Measurements from ENCODE around the gene PRR16. TPM values are rescaled to one million over a fixed set of nuclear protein-coding genes. Genes with fewer than 3 reads are reported as not detected.

PRR16 gene
- total and polyA plus RNA-seq, 5 donors, result 6.9 to 13.3 (median 7.5) TPM

GRCh38 chr5:120517607-120518252 is 53.6 kb downstream of the PRR16 start:
- intact Hi-C loops (cut with DNase I), result no loop called here
- no peaks in the 10 kb centered on the region for H3K9me3 ChIP-seq (ENCODE audit: control insufficient read depth, low read length)
- 59% methylated on average over 5 of the region's 5 CpGs for whole genome bisulfite sequencing
- ATAC-seq (no peak), DNase-seq (no peak)
- H3K27me3 ChIP-seq (ENCODE audit: control insufficient read depth, insufficient read depth), result no peaks in the 10 kb centered on the region
- no peaks in the 10 kb centered on the region for H3K4me1 ChIP-seq (ENCODE audit: control insufficient read depth, insufficient read depth, low read length)
- no peak overlapping the region for H3K4me3 ChIP-seq (ENCODE audit: low read length)
- H3K27ac ChIP-seq (ENCODE audit: low read length), result no peak overlapping the region

GRCh38 chr5:120518581-120518980 is 54.5 kb downstream of the PRR16 start:
- DNase-seq (no peak), ATAC-seq (no peak)
- no peak overlapping the region for H3K27ac ChIP-seq (ENCODE audit: low read length)
- intact Hi-C loops (cut with DNase I), result no loop called here
- WGBS, result 45% methylated on average over 1 of the region's 1 CpG
- H3K9me3 ChIP-seq (ENCODE audit: control insufficient read depth, low read length), result no peaks in the 10 kb centered on the region
- H3K4me1 ChIP-seq (ENCODE audit: control insufficient read depth, insufficient read depth, low read length), result no peaks in the 10 kb centered on the region
- no peak overlapping the region for H3K4me3 ChIP-seq (ENCODE audit: low read length)
- H3K27me3 ChIP-seq (ENCODE audit: control insufficient read depth, insufficient read depth), result no peaks in the 10 kb centered on the region

- Histone ChIP-seq H3K4me1 (ENCODE audit: control insufficient read depth, insufficient read depth, low read length) (no peaks in the 10 kb centered on the region), H3K4me3 (ENCODE audit: low read length) (no peak overlapping the region), H3K27me3 (ENCODE audit: control insufficient read depth, insufficient read depth) (no peaks in the 10 kb centered on the region), H3K27ac (ENCODE audit: low read length) (no peak overlapping the region), H3K9me3 (ENCODE audit: control insufficient read depth, low read length) (no peaks in the 10 kb centered on the region)
- ATAC-seq (no peak), DNase-seq (no peak)
- intact Hi-C loops (cut with DNase I), result no loop called here
- 69% methylated on average over 3 of the region's 3 CpGs for WGBS
These were observed 63.2 kb downstream of the PRR16 start for GRCh38 chr5:120527251-120527650.

- no peaks in the 10 kb centered on the region for H3K9me3 ChIP-seq (ENCODE audit: control insufficient read depth, low read length)
- no peaks in the 10 kb centered on the region for H3K27me3 ChIP-seq (ENCODE audit: control insufficient read depth, insufficient read depth)
- H3K4me1 ChIP-seq (ENCODE audit: control insufficient read depth, insufficient read depth, low read length), result no peaks in the 10 kb centered on the region
- intact Hi-C loops (cut with DNase I), result no loop called here
- ATAC-seq, result no peak
- no peak for DNase-seq
- H3K27ac ChIP-seq (ENCODE audit: low read length), result no peak overlapping the region
- no peak overlapping the region for H3K4me3 ChIP-seq (ENCODE audit: low read length)
- WGBS, result 67% methylated on average over 2 of the region's 2 CpGs
These were observed 64.5 kb downstream of the PRR16 start for GRCh38 chr5:120528609-120529008.

GRCh38 chr5:120529386-120529785 is 65.3 kb downstream of the PRR16 start:
- no peaks in the 10 kb centered on the region for H3K9me3 ChIP-seq (ENCODE audit: control insufficient read depth, low read length)

GRCh38 chr5:120531215-120531614 is 67.1 kb downstream of the PRR16 start:
- Histone ChIP-seq H3K4me1 (ENCODE audit: control insufficient read depth, insufficient read depth, low read length) (no peaks in the 10 kb centered on the region), H3K9me3 (ENCODE audit: control insufficient read depth, low read length) (no peaks in the 10 kb centered on the region), H3K4me3 (ENCODE audit: low read length) (no peak overlapping the region), H3K27me3 (ENCODE audit: control insufficient read depth, insufficient read depth) (no peaks in the 10 kb centered on the region), H3K27ac (ENCODE audit: low read length) (no peak overlapping the region)
- DNase-seq (no peak), ATAC-seq (no peak)
- intact Hi-C loops (cut with DNase I), result no loop called here
- 27% methylated on average over 3 of the region's 3 CpGs for WGBS

More at GRCh38 chr5:120529386-120529785, 65.3 kb downstream of the PRR16 start:
- DNase-seq, result no peak
- WGBS, result 76% methylated on average over 2 of the region's 2 CpGs
- Histone ChIP-seq H3K4me1 (ENCODE audit: control insufficient read depth, insufficient read depth, low read length) (no peaks in the 10 kb centered on the region), H3K27me3 (ENCODE audit: control insufficient read depth, insufficient read depth) (no peaks in the 10 kb centered on the region), H3K4me3 (ENCODE audit: low read length) (no peak overlapping the region), H3K27ac (ENCODE audit: low read length) (no peak overlapping the region)
- ATAC-seq, result no peak
- intact Hi-C loops (cut with DNase I), result no loop called here

- Histone ChIP-seq H3K27ac (ENCODE audit: low read length) (no peak overlapping the region), H3K4me3 (ENCODE audit: low read length) (no peak overlapping the region), H3K27me3 (ENCODE audit: control insufficient read depth, insufficient read depth) (no peaks in the 10 kb centered on the region), H3K9me3 (ENCODE audit: control insufficient read depth, low read length) (no peaks in the 10 kb centered on the region), H3K4me1 (ENCODE audit: control insufficient read depth, insufficient read depth, low read length) (no peaks in the 10 kb centered on the region)
- ATAC-seq (no peak), DNase-seq (no peak)
- intact Hi-C loops (cut with DNase I), result no loop called here
- WGBS, result 61% methylated on average over 5 of the region's 5 CpGs
These were observed 68.7 kb downstream of the PRR16 start for GRCh38 chr5:120532835-120533234.

GRCh38 chr5:120533581-120533980 is 69.5 kb downstream of the PRR16 start:
- Histone ChIP-seq H3K4me1 (ENCODE audit: control insufficient read depth, insufficient read depth, low read length) (no peaks in the 10 kb centered on the region), H3K27ac (ENCODE audit: low read length) (no peak overlapping the region), H3K9me3 (ENCODE audit: control insufficient read depth, low read length) (no peaks in the 10 kb centered on the region), H3K27me3 (ENCODE audit: control insufficient read depth, insufficient read depth) (no peaks in the 10 kb centered on the region), H3K4me3 (ENCODE audit: low read length) (no peak overlapping the region)
- intact Hi-C loops (cut with DNase I), result no loop called here
- DNase-seq (no peak), ATAC-seq (no peak)
- 67% methylated on average over 3 of the region's 3 CpGs for WGBS

GRCh38 chr5:120535900-120536299 is 71.8 kb downstream of the PRR16 start:
- no peak for DNase-seq
- intact Hi-C loops (cut with DNase I), result no loop called here
- no peaks in the 10 kb centered on the region for H3K27me3 ChIP-seq (ENCODE audit: control insufficient read depth, insufficient read depth)
- no peak overlapping the region for H3K4me3 ChIP-seq (ENCODE audit: low read length)
- no peak for ATAC-seq
- 82% methylated on average over 1 of the region's 1 CpG for WGBS
- H3K27ac ChIP-seq (ENCODE audit: low read length), result no peak overlapping the region
- H3K9me3 ChIP-seq (ENCODE audit: control insufficient read depth, low read length), result no peaks in the 10 kb centered on the region
- H3K4me1 ChIP-seq (ENCODE audit: control insufficient read depth, insufficient read depth, low read length), result no peaks in the 10 kb centered on the region

GRCh38 chr5:120538149-120538548 is 74.0 kb downstream of the PRR16 start:
- intact Hi-C loops (cut with DNase I), result no loop called here
- H3K9me3 ChIP-seq (ENCODE audit: control insufficient read depth, low read length), result no peaks in the 10 kb centered on the region
- H3K27me3 ChIP-seq (ENCODE audit: control insufficient read depth, insufficient read depth), result no peaks in the 10 kb centered on the region
- 79% methylated on average over 2 of the region's 2 CpGs for WGBS
- ATAC-seq, result no peak
- no peak for DNase-seq
- H3K4me3 ChIP-seq (ENCODE audit: low read length), result no peak overlapping the region
- H3K4me1 ChIP-seq (ENCODE audit: control insufficient read depth, insufficient read depth, low read length), result no peaks in the 10 kb centered on the region
- H3K27ac ChIP-seq (ENCODE audit: low read length), result no peak overlapping the region

GRCh38 chr5:120538644-120539043 is 74.5 kb downstream of the PRR16 start:
- WGBS, result 53% methylated on average over 2 of the region's 2 CpGs
- ATAC-seq, result no peak
- no peak for DNase-seq
- no peaks in the 10 kb centered on the region for H3K9me3 ChIP-seq (ENCODE audit: control insufficient read depth, low read length)
- H3K4me3 ChIP-seq (ENCODE audit: low read length), result no peak overlapping the region
- no peak overlapping the region for H3K27ac ChIP-seq (ENCODE audit: low read length)
- H3K27me3 ChIP-seq (ENCODE audit: control insufficient read depth, insufficient read depth), result no peaks in the 10 kb centered on the region
- intact Hi-C loops (cut with DNase I), result no loop called here
- no peaks in the 10 kb centered on the region for H3K4me1 ChIP-seq (ENCODE audit: control insufficient read depth, insufficient read depth, low read length)

GRCh38 chr5:120539471-120539870 is 75.4 kb downstream of the PRR16 start:
- no peaks in the 10 kb centered on the region for H3K4me1 ChIP-seq (ENCODE audit: control insufficient read depth, insufficient read depth, low read length)
- 82% methylated on average over 1 of the region's 1 CpG for WGBS
- H3K4me3 ChIP-seq (ENCODE audit: low read length), result no peak overlapping the region
- intact Hi-C loops (cut with DNase I), result no loop called here
- ATAC-seq (no peak), DNase-seq (no peak)
- H3K9me3 ChIP-seq (ENCODE audit: control insufficient read depth, low read length), result no peaks in the 10 kb centered on the region
- H3K27ac ChIP-seq (ENCODE audit: low read length), result no peak overlapping the region
- no peaks in the 10 kb centered on the region for H3K27me3 ChIP-seq (ENCODE audit: control insufficient read depth, insufficient read depth)
